H1 (cell line): Measurements from ENCODE around the gene NELFB.

ENCODE experiments used
- EZH2 ChIP-seq: fragments of 200-600 bp; sonication (generic); IDR thresholded peaks from 2 replicates; pipeline ENCODE4 v1.7.1; 2012; ENCODE audit warnings: low read depth, mild to moderate bottlenecking, moderate library complexity, low read length, inconsistent platforms; ENCODE audit not compliant: severe bottlenecking
- KDM1A ChIP-seq: fragments of 200-600, 300-600 bp; sonication (generic); IDR thresholded peaks from 2 replicates; pipeline ENCODE4 v1.7.1; 2016; ENCODE audit warnings: mild to moderate bottlenecking, low read length, borderline replicate concordance
- TF ChIP-seq, protein P1 (sequence below): IDR thresholded peaks from 2 replicates; pipeline ENCODE4 v1.6.1; 2012; ENCODE audit warnings: low read length, inconsistent platforms

- TF ChIP-seq KDM1A (no peak), EZH2 (no peak)
- TF ChIP-seq, protein P1, sequence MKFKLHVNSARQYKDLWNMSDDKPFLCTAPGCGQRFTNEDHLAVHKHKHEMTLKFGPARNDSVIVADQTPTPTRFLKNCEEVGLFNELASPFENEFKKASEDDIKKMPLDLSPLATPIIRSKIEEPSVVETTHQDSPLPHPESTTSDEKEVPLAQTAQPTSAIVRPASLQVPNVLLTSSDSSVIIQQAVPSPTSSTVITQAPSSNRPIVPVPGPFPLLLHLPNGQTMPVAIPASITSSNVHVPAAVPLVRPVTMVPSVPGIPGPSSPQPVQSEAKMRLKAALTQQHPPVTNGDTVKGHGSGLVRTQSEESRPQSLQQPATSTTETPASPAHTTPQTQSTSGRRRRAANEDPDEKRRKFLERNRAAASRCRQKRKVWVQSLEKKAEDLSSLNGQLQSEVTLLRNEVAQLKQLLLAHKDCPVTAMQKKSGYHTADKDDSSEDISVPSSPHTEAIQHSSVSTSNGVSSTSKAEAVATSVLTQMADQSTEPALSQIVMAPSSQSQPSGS: no peak
Measured at GRCh38 chr9:137294681-137295237, 39.6 kb downstream of the NELFB start.
